Measurements from ENCODE around the gene SLC6A11. TPM values are rescaled to one million over a fixed set of nuclear protein-coding genes. Genes with fewer than 3 reads are reported as not detected.

Gene SLC6A11
- total RNA-seq, 1 donor, result not detected

DNA sequence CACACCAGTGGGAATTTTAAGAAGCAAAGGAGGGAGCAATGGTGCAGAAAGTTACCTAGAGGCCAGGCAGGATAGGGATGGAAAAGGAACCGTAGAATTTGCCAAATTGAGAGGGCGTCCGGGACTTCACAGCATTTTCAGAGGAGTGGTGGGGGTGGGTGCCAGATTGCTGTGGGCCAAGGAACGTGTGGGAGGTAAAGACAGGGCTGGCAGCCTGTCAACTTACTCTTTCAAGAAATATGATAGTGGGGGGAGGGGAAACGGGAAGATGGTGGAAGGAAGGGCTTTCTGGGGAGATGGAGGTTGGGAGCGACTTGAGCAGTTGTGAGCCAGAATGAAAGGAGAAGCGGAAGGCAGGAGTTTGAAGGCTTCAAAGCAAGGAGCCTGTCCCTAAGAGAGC lies 1.4 kb upstream of the SLC6A11 start:
- H3K9me3 ChIP-seq (ENCODE audit: low read depth, low read length), result no peaks in the 10 kb centered on the region
- no peak overlapping the region for H2AFZ ChIP-seq (ENCODE audit: low read length)
- no peak for DNase-seq (ENCODE audit: insufficient read length, low spot score, missing footprints)
- H3K27me3 ChIP-seq (ENCODE audit: insufficient read depth, low read length), result peaks cover 23% of the 10 kb centered on the region
- H3K36me3 ChIP-seq (ENCODE audit: insufficient read depth, low read length), result no peaks in the 10 kb centered on the region
- H3K4me2 ChIP-seq (ENCODE audit: insufficient read depth, low read length), result no peak overlapping the region
- H3K79me2 ChIP-seq (ENCODE audit: insufficient read depth, low read length), result no peaks in the 10 kb centered on the region
- no peaks in the 10 kb centered on the region for H4K20me1 ChIP-seq (ENCODE audit: insufficient read depth, low read length)
- no peak overlapping the region for H3K4me3 ChIP-seq (ENCODE audit: insufficient read depth, low read length)
- no peaks in the 10 kb centered on the region for H3K4me1 ChIP-seq (ENCODE audit: insufficient read depth, low read length)
- no peak overlapping the region for H3K27ac ChIP-seq (ENCODE audit: low read depth, low read length)
- TF ChIP-seq, protein P1, sequence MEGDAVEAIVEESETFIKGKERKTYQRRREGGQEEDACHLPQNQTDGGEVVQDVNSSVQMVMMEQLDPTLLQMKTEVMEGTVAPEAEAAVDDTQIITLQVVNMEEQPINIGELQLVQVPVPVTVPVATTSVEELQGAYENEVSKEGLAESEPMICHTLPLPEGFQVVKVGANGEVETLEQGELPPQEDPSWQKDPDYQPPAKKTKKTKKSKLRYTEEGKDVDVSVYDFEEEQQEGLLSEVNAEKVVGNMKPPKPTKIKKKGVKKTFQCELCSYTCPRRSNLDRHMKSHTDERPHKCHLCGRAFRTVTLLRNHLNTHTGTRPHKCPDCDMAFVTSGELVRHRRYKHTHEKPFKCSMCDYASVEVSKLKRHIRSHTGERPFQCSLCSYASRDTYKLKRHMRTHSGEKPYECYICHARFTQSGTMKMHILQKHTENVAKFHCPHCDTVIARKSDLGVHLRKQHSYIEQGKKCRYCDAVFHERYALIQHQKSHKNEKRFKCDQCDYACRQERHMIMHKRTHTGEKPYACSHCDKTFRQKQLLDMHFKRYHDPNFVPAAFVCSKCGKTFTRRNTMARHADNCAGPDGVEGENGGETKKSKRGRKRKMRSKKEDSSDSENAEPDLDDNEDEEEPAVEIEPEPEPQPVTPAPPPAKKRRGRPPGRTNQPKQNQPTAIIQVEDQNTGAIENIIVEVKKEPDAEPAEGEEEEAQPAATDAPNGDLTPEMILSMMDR (IDR thresholded peaks at IDR 0.05; ENCODE audit: extremely low read depth, low read depth, low read length), result no peak

DNA sequence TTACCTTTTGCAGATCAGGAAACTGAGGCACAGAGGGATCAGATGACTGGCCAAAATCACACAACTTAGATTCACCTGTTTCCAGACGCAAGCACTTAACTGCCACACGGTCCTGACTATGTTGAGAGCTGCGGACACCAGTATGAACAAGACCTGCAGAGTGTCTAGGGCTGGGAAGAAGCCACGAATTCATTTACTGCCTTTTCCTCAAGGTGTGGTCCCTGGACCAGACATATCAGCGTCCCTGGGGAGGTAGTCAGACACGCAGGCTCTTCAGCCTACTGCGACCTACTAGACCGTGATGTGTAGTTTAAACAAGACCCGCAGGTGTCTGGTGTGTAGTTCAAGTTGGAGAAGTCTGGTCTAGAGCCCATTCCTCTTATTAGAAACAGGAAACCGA lies 541 bp upstream of the SLC6A11 start:
- Histone ChIP-seq H3K79me2 (ENCODE audit: insufficient read depth, low read length) (no peaks in the 10 kb centered on the region), H3K27ac (ENCODE audit: low read depth, low read length) (no peak overlapping the region), H3K36me3 (ENCODE audit: insufficient read depth, low read length) (no peaks in the 10 kb centered on the region), H3K4me2 (ENCODE audit: insufficient read depth, low read length) (no peak overlapping the region), H3K27me3 (ENCODE audit: insufficient read depth, low read length) (peaks cover 27% of the 10 kb centered on the region), H4K20me1 (ENCODE audit: insufficient read depth, low read length) (no peaks in the 10 kb centered on the region), H2AFZ (ENCODE audit: low read length) (no peak overlapping the region), H3K9me3 (ENCODE audit: low read depth, low read length) (no peaks in the 10 kb centered on the region), H3K4me1 (ENCODE audit: insufficient read depth, low read length) (no peaks in the 10 kb centered on the region), H3K4me3 (ENCODE audit: insufficient read depth, low read length) (no peak overlapping the region)
- TF ChIP-seq, protein P1 (IDR thresholded peaks at IDR 0.05; ENCODE audit: extremely low read depth, low read depth, low read length), result no peak
- DNase-seq (ENCODE audit: insufficient read length, low spot score, missing footprints), result no peak

DNA sequence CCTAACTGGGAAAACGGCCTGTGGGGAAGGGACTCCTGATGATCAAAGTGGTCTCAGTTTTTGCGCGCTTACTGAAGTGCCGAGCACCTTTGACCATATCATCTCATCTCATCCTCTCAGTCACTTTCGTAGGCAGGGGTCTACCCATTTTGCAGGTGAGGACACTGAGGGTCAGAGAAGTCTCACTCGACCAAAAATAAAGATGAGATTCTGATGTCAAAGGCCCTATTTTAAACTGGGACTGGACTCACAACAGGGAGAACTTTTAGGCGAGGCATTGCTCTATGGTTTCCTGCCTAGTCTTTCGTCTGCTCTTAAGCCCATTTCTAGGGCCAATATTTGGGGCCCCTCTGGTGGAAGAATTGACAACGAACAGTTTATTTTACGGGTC lies 830 bp downstream of the SLC6A11 start:
- H3K9me3 ChIP-seq (ENCODE audit: low read depth, low read length), result no peaks in the 10 kb centered on the region
- TF ChIP-seq, protein P1 (IDR thresholded peaks at IDR 0.05; ENCODE audit: extremely low read depth, low read depth, low read length), result no peak
- peaks cover 27% of the 10 kb centered on the region for H3K27me3 ChIP-seq (ENCODE audit: insufficient read depth, low read length)

DNA sequence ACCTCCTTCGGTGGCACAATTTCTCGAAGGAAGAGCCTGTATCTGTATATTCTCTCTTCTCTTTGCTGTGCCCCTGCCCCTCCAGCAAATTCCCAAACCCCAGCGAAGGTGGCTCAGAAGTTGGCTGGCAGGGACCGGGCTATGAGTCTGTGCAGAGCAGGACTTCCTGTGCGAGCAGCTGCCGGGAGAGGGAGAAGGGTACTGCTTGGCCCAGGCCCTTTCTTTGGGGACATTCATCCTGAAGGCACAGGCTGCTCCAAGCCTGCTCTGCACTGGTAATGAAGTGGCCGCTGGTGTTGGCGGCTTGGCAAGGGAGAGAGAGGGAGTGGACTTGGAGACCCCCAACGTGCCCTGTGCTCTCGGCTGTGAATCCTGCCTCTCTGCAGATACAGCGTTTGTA lies 1.5 kb downstream of the SLC6A11 start:
- H3K4me3 ChIP-seq (ENCODE audit: insufficient read depth, low read length), result no peak overlapping the region
- no peak overlapping the region for H3K4me2 ChIP-seq (ENCODE audit: insufficient read depth, low read length)
- no peak overlapping the region for H2AFZ ChIP-seq (ENCODE audit: low read length)
- TF ChIP-seq, protein P1 (IDR thresholded peaks at IDR 0.05; ENCODE audit: extremely low read depth, low read depth, low read length), result no peak
- H3K79me2 ChIP-seq (ENCODE audit: insufficient read depth, low read length), result no peaks in the 10 kb centered on the region
- H3K27me3 ChIP-seq (ENCODE audit: insufficient read depth, low read length), result peaks cover 27% of the 10 kb centered on the region
- no peaks in the 10 kb centered on the region for H3K9me3 ChIP-seq (ENCODE audit: low read depth, low read length)
- no peaks in the 10 kb centered on the region for H3K36me3 ChIP-seq (ENCODE audit: insufficient read depth, low read length)
- no peaks in the 10 kb centered on the region for H3K4me1 ChIP-seq (ENCODE audit: insufficient read depth, low read length)
- H4K20me1 ChIP-seq (ENCODE audit: insufficient read depth, low read length), result no peaks in the 10 kb centered on the region
- H3K27ac ChIP-seq (ENCODE audit: low read depth, low read length), result no peak overlapping the region
- no peak for DNase-seq (ENCODE audit: insufficient read length, low spot score, missing footprints)

More for the DNA sequence above, 830 bp downstream of the SLC6A11 start:
- H3K27ac ChIP-seq (ENCODE audit: low read depth, low read length), result no peak overlapping the region
- H2AFZ ChIP-seq (ENCODE audit: low read length), result no peak overlapping the region
- no peaks in the 10 kb centered on the region for H3K79me2 ChIP-seq (ENCODE audit: insufficient read depth, low read length)
- H3K4me2 ChIP-seq (ENCODE audit: insufficient read depth, low read length), result no peak overlapping the region
- DNase-seq (ENCODE audit: insufficient read length, low spot score, missing footprints), result no peak
- H3K4me3 ChIP-seq (ENCODE audit: insufficient read depth, low read length), result no peak overlapping the region
- H3K4me1 ChIP-seq (ENCODE audit: insufficient read depth, low read length), result no peaks in the 10 kb centered on the region
- H3K36me3 ChIP-seq (ENCODE audit: insufficient read depth, low read length), result no peaks in the 10 kb centered on the region
- H4K20me1 ChIP-seq (ENCODE audit: insufficient read depth, low read length), result no peaks in the 10 kb centered on the region
